GM12864 (cell line): ENCODE results near the gene VAMP2.

Experiments used
- DNase-seq: peaks from one replicate; pipeline ENCODE4 v3.0.0-alpha.2; 2011; ENCODE audit warnings: low read depth
- H3K4me3 ChIP-seq: 2 replicates; pipeline ENCODE4 v1.5.1; 2011; ENCODE audit warnings: mild to moderate bottlenecking, low read depth, low read length, control low read depth
- TF ChIP-seq, protein P1 (sequence below): IDR thresholded peaks from 2 replicates; pipeline ENCODE4 v1.5.1; 2011; ENCODE audit warnings: low read depth, mild to moderate bottlenecking, moderate library complexity, low read length, control low read depth, inconsistent platforms; ENCODE audit errors: missing control alignments

VAMP2 gene

DNA sequence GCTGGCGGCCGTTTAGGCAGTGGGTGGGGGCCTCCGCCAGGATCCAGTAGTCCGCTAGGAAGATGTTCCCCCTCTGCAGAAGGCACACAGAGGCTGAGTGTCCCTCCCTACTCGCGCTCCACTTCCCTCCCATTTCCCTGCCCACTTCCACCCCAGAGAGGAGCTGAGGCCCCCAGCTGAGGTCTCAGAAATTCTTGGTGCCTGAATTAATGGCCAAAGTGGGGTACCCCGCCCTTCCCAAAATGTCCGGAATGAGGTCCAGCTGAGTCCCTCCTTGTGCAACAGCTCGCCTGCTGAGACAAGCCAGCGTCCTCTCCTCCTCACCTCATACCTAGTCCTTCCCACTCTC is 52.3 kb downstream of the VAMP2 start:
- no peak for DNase-seq
- H3K4me3 ChIP-seq: no peak overlapping the region
- TF ChIP-seq, protein P1, sequence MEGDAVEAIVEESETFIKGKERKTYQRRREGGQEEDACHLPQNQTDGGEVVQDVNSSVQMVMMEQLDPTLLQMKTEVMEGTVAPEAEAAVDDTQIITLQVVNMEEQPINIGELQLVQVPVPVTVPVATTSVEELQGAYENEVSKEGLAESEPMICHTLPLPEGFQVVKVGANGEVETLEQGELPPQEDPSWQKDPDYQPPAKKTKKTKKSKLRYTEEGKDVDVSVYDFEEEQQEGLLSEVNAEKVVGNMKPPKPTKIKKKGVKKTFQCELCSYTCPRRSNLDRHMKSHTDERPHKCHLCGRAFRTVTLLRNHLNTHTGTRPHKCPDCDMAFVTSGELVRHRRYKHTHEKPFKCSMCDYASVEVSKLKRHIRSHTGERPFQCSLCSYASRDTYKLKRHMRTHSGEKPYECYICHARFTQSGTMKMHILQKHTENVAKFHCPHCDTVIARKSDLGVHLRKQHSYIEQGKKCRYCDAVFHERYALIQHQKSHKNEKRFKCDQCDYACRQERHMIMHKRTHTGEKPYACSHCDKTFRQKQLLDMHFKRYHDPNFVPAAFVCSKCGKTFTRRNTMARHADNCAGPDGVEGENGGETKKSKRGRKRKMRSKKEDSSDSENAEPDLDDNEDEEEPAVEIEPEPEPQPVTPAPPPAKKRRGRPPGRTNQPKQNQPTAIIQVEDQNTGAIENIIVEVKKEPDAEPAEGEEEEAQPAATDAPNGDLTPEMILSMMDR: no peak

DNA sequence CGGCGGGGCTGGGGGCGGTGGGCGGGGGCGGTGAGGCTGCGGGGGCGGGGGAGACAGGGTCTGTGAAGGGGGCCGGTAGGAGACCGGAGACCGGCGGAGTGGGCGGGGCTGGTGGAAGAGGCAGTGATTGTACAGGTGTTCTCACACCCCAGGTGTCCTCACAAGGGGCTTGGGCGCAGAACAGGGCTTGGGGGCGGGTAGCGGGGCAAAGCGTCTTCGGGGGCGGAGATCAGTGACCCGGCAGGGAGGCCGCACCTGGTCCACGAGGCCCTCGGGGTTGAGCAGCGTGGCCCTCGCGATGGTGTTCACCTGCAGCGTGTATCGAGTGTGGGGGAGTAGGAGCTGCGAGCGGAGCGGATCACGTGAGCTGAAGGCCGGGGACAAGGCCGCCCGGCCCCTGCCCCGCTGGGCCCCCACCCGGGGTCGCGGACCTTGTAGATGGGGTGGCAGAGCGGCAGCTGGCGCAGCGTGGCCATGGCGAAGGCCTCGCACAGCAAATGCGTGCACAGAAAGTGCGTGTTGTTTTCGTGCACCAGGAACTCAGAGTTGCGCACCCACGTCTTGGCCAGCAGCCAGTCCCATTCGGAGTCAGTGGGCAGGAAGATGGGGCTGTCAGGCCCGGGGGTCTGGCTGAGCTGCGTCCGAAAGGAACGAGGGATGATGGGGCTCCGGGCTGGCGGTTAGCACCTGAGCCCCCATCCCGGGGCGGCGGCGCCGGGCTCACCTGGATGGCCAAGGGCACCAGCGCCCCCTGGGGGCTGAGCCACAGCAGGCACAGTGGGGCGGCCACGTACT is 52.9 kb downstream of the VAMP2 start:
- H3K4me3 ChIP-seq: no peak overlapping the region; the same call in 1 of the 2 replicates

More for the DNA sequence above, 52.9 kb downstream of the VAMP2 start:
- TF ChIP-seq, protein P1: peak; percentile 93
- DNase-seq: no peak
